Right ventricle myocardium superior (tissue), 1 donor: ENCODE data around the gene HSD3B7. TPM values are rescaled to one million over a fixed set of nuclear protein-coding genes. Genes with fewer than 3 reads are reported as not detected.

Experiments
- ATAC-seq: fragments of 200-7000 bp; cut with Tn5 transposase; one replicate; pipeline ENCODE4 v1.9.1; 2020; ENCODE audit warnings: mild to moderate bottlenecking; ENCODE audit not compliant: poor library complexity
- DNase-seq: peaks from one replicate; pipeline ENCODE4 v3.0.0-alpha.2; 2020
- intact Hi-C: fragments of 100-400 bp; cut with DNase I; formaldehyde crosslinking; loops from one replicate; pipeline ENCODE4 v1.11.2; 2022
- total RNA-seq: library from RNA; stranded (reverse); fragmentation: NEBNext Ultra II Directional; extraction: Animal tissue kit (Norgen Biotek cat#: 25700); gene quantifications from one replicate; pipeline ENCODE4 v1.2.1, GENCODE V29; 2021
- donor health status: DM: no; HTN: yes; CAD: no; lungs with severe emphysema.

The HSD3B7 gene
- total RNA-seq, 1 donor from 2014 or later, result 6.7 TPM

DNA sequence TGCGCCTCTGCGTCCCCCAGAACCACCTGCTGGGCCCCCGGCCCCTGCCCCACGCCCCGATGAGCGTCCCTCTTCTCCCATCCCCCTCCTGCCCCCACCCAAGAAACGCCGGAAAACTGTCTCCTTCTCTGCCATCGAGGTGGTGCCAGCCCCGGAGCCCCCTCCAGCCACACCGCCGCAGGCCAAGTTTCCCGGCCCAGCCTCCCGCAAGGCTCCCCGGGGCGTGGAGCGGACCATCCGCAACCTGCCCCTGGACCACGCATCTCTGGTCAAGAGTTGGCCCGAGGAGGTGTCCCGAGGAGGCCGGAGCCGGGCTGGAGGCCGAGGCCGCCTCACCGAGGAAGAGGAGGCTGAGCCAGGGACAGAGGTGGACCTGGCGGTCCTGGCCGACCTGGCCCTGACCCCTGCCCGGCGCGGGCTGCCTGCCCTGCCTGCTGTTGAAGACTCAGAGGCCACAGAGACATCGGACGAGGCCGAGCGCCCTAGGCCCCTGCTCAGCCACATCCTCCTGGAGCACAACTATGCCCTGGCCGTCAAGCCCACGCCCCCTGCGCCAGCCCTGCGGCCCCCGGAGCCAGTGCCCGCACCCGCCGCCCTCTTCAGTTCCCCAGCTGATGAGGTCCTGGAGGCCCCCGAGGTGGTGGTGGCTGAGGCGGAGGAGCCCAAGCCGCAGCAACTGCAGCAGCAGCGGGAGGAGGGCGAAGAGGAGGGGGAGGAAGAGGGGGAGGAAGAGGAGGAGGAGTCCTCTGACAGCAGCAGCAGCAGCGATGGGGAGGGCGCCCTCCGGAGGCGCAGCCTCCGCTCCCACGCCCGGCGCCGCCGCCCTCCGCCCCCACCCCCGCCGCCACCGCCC is 5.6 kb upstream of the HSD3B7 start:
- DNase-seq (no peak), ATAC-seq (no peak)
- intact Hi-C loops, result loop anchor here (10.0 kb wide), 2 partner anchors 165 to 885 kb away; no protein-coding TSS in a partner anchor

DNA sequence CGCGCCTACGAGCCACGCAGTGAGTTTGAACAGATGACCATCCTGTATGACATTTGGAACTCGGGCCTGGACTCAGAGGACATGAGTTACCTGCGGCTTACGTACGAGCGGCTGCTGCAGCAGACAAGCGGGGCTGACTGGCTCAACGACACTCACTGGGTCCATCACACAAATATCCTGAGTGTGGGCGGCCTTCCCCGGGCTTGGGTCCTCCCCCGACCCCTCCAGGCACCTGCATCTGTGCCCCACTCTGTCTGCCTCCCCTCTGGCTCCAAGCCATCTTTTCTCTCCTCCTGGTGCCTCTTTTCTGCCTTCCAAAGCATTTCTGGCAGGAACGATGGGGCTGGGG is 5.0 kb upstream of the HSD3B7 start:
- no peak for DNase-seq
- no peak for ATAC-seq
- intact Hi-C loops, result loop anchor here (10.0 kb wide), 2 partner anchors 165 to 885 kb away; no protein-coding TSS in a partner anchor

DNA sequence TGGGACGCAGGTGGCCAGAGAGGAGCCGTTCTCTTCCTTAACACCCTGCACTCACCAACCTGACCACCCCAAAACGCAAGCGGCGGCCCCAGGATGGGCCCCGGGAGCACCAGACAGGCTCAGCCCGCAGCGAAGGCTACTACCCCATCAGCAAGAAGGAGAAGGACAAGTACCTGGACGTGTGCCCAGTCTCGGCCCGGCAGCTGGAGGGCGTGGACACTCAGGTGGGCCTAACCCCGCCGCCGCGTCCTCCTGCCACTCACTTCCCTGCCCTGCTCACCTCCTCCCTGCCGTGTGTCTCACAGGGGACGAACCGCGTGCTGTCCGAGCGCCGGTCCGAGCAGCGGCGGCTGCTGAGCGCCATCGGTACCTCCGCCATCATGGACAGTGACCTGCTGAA is 4.6 kb upstream of the HSD3B7 start:
- ATAC-seq, result no peak
- no peak for DNase-seq
- intact Hi-C loops, result loop anchor here (10.0 kb wide), 2 partner anchors 164 to 884 kb away; no protein-coding TSS in a partner anchor

DNA sequence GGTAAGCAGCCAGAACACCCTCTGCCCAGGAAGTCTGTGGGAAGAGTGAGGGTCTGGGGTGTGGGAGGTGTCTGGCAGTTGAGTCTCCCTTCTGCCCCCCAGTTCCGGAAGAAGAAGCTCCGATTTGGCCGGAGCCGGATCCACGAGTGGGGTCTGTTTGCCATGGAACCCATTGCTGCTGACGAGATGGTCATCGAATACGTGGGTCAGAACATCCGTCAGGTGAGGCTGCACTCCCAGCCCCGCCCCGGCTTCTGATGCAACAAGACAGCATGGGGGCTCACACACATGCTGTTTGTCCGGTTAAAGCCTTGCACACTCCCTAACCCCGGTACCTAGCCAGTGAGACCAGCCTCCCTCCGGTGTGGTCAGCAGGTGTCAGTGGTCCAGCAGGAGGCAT is 4.0 kb upstream of the HSD3B7 start:
- intact Hi-C loops, result loop anchor here (10.0 kb wide), 2 partner anchors 164 to 884 kb away; no protein-coding TSS in a partner anchor

DNA sequence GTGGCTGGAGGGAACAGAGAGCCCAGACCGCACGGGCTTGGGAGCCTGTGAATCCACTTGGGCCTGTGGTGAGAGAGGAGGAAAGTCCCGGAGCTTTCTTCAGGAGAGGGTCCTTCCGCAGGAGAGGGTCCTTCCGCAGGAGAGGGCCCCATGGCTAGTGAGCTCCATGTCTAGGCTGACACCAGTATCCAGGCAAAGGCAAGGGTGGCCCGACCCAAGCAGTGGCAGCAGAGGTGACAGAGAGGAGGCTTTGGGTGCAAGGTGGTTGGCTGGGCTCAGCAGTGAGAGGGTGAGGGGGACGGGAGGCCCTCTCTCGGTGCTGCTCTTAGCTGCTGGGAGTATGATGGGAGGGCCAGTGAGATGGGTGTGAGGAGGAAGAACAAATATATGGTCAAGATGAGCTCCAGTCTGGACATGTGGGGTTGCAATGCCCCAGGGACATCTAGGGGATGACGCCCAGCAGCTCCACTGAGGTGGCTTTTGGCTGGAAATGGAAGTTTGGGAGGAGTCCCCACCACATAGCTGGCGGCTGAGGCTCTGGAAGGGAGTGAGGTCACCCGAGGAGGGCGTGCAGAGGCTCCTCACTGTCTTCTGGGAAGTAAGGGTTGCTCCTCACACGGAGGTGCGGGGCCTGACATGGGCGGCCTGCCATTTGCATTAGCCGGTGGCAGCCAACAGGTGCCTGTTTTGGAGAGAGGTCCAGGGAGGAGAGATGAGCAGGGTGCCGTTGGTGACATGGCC is 2.3 kb upstream of the HSD3B7 start:
- ATAC-seq (peak; percentile 7), DNase-seq (peak; percentile 64)
- intact Hi-C loops, result loop anchor here (10.0 kb wide), 2 partner anchors 162 to 882 kb away; no protein-coding TSS in a partner anchor

More for the DNA sequence above, 4.0 kb upstream of the HSD3B7 start:
- ATAC-seq, result no peak
- no peak for DNase-seq

DNA sequence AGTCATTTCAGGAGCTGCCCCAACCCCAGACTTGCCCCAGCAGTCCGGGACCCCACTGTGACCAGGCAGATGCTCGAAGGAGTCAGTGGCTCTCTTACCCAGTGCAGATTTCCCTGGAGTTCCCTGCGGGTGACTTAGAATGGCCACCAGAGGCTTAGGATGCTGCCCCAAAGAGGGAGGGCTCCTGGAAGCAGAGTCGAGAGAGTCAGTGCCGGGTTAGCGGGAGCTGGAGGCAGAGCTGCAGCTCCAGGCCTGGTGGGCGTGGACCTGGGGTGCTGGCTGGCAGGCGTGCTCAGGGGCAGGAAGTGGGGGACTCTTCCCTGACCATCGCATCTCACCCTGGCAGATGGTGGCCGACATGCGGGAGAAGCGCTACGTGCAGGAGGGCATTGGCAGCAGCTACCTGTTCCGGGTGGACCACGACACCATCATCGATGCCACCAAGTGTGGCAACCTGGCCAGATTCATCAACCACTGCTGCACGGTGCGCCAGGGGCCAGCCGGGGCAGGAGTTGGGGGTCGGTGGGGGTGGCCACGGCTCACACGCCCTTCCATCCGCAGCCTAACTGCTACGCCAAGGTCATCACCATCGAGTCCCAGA is 1.6 kb upstream of the HSD3B7 start:
- intact Hi-C loops, result loop anchor here (10.0 kb wide), 2 partner anchors 161 to 881 kb away; no protein-coding TSS in a partner anchor

DNA sequence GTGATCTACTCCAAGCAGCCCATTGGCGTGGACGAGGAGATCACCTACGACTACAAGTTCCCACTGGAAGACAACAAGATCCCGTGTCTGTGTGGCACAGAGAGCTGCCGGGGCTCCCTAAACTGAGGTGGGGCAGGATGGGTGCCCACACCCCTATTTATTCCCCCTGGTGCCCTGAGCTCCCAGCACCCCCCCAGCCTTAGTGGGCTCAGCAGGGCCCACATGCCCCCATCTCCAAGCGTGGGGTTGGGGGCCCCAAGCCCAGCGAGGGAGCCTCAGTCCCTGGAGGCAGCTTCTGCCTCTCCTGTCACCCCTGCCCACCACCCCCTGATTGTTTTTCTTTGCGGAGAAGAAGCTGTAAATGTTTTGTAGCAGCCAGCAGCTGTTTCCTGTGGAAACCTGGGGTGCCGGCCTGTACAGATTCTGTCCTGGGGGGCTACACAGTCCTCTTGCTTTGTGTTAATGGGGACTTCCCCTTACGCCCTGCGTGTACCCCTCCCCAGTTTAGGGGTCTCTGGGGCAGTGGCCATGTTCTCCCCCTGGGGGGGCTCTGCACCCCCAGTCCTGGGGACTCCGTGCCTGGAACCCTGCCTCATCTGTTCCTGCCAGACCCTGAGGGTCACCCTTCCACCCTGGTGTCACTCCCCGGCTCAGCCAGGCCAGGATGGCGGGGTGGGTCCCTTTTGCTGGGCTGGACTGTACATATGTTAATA is 953 bp upstream of the HSD3B7 start:
- ATAC-seq, result no peak
- DNase-seq, result no peak
- intact Hi-C loops, result loop anchor here (10.0 kb wide), 2 partner anchors 161 to 881 kb away; no protein-coding TSS in a partner anchor

More for the DNA sequence above, 1.6 kb upstream of the HSD3B7 start:
- DNase-seq (no peak), ATAC-seq (no peak)

DNA sequence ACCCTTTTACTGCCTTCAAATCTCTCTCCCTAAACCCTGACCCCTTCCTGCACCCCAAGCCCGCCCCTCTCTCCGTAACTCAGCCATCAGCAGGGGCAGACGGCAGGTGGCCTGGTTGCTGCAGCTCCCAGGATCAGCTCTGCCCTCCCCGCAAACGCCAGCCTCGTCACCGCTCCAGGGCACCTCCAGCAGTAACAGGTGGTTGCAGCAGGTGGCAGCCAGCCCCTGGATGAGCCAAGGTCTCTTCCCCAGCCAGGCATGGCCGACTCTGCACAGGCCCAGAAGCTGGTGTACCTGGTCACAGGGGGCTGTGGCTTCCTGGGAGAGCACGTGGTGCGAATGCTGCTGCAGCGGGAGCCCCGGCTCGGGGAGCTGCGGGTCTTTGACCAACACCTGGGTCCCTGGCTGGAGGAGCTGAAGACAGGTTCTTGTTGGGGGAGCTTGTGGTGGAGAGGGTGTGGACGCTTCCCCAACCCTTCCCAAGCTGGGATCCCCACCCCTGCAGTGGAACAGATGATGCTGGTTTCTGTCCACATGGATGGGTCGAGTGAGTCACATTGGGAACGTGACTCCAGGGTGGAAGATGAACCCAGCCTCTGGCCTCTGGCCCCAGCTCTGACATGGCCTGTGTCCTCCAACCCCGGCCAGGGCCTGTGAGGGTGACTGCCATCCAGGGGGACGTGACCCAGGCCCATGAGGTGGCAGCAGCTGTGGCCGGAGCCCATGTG is 558 bp downstream of the HSD3B7 start:
- peak; percentile 54 for ATAC-seq
- no peak for DNase-seq
- intact Hi-C loops, result loop anchor here (5.0 to 10.0 kb wide), 3 partner anchors 159 to 879 kb away; partner anchors contain the start of gene ZNF843

DNA sequence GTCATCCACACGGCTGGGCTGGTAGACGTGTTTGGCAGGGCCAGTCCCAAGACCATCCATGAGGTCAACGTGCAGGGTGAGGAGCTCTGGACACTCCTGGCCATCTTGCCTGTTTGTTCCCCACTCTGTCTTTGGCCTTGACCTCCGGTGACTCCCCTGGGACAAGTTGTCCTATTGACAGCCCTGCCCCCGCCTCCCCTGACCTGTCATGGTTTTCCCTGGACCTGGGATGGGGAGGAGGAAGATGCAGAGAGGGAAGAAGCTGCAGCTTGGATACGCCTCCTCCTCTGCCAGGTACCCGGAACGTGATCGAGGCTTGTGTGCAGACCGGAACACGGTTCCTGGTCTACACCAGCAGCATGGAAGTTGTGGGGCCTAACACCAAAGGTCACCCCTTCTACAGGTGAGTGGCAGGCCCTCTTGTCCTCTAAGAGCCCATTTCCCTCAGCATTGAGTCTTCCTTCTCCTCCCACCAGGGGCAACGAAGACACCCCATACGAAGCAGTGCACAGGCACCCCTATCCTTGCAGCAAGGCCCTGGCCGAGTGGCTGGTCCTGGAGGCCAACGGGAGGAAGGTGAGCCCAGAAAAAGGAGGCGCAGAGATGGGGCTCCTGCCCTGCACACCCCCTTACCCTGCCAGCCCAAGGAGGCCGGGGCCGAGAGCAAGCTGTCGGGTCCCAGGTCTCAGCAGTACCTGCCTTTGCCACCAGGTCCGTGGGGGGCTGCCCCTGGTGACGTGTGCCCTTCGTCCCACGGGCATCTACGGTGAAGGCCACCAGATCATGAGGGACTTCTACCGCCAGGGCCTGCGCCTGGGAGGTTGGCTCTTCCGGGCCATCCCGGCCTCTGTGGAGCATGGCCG is 1.4 kb downstream of the HSD3B7 start:
- ATAC-seq, result no peak
- no peak for DNase-seq
- intact Hi-C loops, result loop anchor here (5.0 to 10.0 kb wide), 3 partner anchors 158 to 878 kb away; partner anchors contain the start of gene ZNF843

DNA sequence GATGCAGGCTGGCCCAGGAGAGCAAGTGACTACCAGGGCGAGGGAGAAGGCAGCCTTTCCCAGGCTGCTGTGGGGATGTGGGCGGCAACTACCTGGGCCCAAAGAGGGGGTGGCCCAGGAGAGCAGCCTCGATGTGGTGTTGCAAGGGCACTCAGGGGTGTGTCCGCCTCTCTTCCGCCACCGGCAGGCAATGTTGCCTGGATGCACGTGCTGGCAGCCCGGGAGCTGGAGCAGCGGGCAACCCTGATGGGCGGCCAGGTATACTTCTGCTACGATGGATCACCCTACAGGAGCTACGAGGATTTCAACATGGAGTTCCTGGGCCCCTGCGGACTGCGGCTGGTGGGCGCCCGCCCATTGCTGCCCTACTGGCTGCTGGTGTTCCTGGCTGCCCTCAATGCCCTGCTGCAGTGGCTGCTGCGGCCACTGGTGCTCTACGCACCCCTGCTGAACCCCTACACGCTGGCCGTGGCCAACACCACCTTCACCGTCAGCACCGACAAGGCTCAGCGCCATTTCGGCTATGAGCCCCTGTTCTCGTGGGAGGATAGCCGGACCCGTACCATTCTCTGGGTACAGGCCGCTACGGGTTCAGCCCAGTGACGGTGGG is 2.7 kb downstream of the HSD3B7 start:
- ATAC-seq (no peak), DNase-seq (no peak)
- intact Hi-C loops, result loop anchor here (5.0 to 10.0 kb wide), 3 partner anchors 157 to 877 kb away; partner anchors contain the start of gene ZNF843

DNA sequence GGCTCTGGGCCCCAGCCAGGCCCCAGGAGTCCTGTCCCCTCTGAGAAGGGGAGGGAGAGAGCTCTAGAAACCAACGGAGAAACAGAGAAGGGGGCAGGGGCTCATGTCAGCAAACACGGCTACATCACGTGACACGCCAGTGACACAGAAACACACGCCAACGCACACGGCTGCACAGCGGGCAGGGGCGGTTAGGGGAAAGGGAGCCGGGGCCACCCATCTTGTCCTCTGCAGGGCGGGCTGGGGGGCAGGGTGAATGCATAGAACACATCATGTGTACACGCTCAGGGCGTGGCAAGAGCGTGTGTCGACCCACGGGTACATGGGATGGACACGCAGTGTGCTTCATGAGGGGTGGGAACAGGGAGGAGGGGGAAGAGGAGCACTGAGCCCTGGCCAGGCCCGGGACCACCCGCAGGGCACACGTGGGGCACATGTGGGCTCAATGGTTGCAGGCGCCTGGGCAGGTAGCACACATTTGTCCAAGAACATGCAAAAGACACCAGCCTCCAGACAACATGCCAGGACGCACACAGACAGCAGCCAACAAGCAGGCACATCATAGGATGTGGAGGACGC is 4.6 kb downstream of the HSD3B7 start:
- intact Hi-C loops, result loop anchor here (5.0 to 10.0 kb wide), 3 partner anchors 155 to 875 kb away; partner anchors contain the start of gene ZNF843
- ATAC-seq (no peak), DNase-seq (no peak)

DNA sequence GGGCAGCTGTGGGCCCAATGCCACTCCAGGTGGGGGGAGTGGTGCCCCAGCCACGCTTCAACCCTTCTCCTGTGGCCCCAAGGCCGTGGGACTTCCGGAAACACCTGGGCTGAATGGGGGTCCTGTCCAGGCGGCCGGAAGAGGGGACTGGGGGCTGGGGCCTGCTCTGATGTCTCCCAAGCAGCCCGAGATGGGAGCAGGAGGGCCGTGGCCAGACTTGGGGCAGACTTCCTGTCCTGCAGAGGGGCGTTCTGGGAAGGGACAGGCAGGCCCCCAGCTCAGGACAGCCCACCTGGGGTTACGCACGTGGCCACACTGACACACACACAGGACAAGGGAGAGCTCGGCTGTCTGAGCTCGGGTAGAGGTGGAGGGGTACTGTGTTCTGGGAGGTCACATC is 5.1 kb downstream of the HSD3B7 start:
- DNase-seq, result no peak
- intact Hi-C loops, result no loop called here
- no peak for ATAC-seq

DNA sequence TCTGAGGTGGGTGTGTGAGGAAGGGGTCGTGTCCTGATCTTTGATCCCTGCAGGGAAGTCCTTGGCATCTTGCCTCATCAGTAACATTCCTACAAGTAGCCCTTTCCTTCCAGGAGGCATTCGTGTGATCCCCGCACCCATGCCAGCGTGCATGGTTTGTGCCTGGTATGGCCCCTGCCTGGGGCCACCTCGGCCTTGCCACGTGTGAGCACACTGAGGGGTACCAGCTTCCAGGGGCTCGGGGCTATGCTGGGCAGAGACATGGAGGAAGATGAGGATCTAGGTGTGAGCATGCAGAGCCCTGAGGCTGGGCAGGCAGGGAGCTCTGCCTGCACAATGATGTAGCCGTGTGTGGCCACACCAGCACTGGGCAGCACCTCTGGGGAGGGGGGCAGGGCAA is 6.0 kb downstream of the HSD3B7 start:
- no peak for DNase-seq
- intact Hi-C loops, result no loop called here
- no peak for ATAC-seq

DNA sequence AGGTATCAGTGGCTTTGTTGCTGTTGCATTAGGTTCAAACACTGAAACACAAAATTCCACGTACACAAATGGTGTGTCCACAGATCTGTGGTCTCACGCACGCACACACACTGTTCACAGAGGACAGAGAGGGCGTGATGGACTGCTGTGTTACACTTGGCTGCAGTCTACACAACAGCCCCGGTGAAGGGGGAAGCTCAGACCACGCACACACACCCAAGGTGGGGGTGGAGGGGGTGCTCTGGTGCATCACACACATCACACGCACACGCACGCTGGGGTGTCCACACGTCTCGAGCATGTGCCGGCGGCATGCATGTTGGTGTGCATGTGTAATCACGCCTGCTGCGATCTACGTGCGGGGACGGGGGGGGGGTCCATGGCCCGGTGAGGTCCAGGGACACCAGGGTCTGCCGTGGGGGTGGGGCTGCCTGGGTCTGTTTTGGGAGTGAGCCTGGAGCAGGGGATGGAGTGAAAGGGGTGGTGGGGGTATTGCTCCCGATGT is 7.3 kb downstream of the HSD3B7 start:
- no peak for ATAC-seq
- no peak for DNase-seq
- intact Hi-C loops, result no loop called here

DNA sequence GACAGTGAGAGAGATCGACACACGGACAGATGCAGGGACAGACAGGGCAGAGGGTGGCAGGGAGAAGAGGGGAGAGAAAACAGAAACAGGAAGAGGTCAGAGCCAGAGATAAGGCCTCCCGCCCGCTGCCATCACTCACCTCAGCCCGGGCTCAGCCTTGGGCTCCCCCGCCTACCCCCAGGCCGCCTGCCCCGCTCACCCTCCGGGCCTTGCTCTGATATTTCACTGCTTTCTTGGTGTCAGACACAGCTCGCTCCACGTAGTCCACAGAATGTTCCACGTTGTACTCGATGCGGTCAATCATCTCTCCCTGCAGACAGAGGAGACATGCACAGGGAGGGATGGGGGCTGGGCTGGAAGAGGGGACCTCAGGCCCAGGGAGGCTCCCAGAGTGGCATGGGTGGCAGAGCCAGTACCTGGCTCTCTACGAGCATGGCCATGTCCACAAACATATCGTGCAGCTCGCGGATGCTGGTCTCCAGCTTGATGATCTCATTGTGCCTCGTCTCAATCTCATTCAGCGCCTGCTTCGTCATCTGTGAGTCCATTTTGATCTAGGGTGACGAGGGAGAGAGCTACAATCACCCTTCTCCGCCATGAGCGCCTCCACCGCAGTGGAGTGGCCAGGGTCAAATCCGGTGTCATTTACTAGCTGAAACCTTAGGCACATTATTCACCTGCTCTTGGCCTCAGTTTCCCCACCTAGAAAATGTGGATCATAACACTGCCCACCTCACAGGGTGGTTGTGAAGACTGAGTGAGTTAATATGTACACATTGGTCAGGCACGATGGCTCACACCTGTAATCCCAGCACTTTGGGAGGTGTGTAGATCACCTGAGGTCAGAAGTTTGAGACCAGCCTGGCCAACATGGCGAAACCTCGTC is 8.2 kb downstream of the HSD3B7 start:
- no peak for ATAC-seq
- no peak for DNase-seq
- intact Hi-C loops, result no loop called here
